ENCODE data around the gene MMP1. TPM values are rescaled to one million over a fixed set of nuclear protein-coding genes. Genes with fewer than 3 reads are reported as not detected.

The MMP1 gene
- total RNA-seq, 4 donors from 2014 or later, result 0.19 to 0.22 TPM; not detected in 2

- DNase-seq, result no peak
- Histone ChIP-seq H3K27ac (no peak overlapping the region), H3K4me1 (no peaks in the 10 kb centered on the region), H3K36me3 (no peaks in the 10 kb centered on the region), H3K9me3 (no peaks in the 10 kb centered on the region), H3K27me3 (peaks cover 0 to 16% (median 0%) of the 10 kb centered on the region in 4 donors), H3K4me3 (no peak overlapping the region)
- 100% methylated on average over 2 of the region's 2 CpGs for WGBS, 2 donors
- intact Hi-C loops (cut with DNase I), result no loop called here
- TF ChIP-seq, protein P1, sequence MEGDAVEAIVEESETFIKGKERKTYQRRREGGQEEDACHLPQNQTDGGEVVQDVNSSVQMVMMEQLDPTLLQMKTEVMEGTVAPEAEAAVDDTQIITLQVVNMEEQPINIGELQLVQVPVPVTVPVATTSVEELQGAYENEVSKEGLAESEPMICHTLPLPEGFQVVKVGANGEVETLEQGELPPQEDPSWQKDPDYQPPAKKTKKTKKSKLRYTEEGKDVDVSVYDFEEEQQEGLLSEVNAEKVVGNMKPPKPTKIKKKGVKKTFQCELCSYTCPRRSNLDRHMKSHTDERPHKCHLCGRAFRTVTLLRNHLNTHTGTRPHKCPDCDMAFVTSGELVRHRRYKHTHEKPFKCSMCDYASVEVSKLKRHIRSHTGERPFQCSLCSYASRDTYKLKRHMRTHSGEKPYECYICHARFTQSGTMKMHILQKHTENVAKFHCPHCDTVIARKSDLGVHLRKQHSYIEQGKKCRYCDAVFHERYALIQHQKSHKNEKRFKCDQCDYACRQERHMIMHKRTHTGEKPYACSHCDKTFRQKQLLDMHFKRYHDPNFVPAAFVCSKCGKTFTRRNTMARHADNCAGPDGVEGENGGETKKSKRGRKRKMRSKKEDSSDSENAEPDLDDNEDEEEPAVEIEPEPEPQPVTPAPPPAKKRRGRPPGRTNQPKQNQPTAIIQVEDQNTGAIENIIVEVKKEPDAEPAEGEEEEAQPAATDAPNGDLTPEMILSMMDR (IDR thresholded peaks at IDR 0.05), result no peak
- TF ChIP-seq POLR2A (IDR thresholded peaks at IDR 0.05), result no peak
Observed at GRCh38 chr11:102837646-102838045, 39.7 kb upstream of the MMP1 start.

DNA sequence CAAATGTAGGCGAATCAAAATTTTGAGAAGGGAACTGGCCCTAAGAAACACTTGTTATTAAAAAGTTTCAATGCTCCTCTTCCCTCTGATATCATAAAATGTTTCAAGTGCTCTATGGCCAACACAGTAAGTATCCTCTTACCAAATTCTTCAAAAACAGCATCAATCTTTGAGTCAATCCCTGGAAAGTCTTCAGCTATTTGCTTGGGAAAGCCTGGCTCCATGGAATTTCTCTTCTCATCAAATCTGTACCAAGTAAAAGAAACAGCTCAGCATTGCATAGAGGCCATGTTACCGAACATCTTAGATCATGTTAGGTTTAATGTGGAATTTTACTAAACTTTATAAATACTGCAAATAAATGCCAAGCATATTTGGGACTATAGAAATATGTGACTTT, 39.2 kb upstream of the MMP1 start:
- H3K4me3 ChIP-seq, result no peak overlapping the region
- H3K27ac ChIP-seq, result no peak overlapping the region
- H3K4me1 ChIP-seq, result no peaks in the 10 kb centered on the region
- no peak for DNase-seq
- intact Hi-C loops (cut with DNase I), result no loop called here
- WGBS, 2 donors, result 71 to 81% methylated on average over 2 of the region's 2 CpGs
- TF ChIP-seq, protein P1 (IDR thresholded peaks at IDR 0.05), result no peak
- no peak for TF ChIP-seq POLR2A (IDR thresholded peaks at IDR 0.05)
- no peaks in the 10 kb centered on the region for H3K36me3 ChIP-seq
- peaks cover 0 to 16% (median 0%) of the 10 kb centered on the region in 4 donors for H3K27me3 ChIP-seq
- no peaks in the 10 kb centered on the region for H3K9me3 ChIP-seq

DNA sequence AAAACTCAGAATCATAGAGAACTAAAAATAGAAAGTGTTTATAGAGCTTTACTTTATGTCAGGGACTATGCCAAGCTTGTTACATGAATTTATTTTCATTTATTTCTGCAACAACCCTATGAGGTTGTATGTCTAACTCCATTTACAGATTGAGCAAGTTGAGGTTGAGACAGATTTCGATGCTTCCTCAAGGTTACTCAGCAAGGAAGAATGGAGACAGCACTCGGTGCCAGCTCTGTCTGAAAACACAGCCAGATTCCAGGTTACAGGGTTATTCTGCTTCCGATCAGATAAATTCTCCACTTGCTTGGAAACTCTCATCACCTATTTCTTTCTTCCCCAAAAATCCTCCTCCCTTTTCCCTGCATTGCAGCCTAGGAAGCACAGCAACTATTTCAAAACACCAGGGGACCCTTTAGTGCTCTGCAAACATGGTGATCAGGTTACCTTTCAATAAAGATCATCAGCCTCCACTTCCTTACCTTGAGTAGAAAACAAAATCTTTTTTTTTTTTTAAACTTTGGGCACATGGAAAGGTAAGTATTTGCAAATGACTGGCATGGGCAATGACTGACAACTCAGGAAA, 38.4 kb upstream of the MMP1 start:
- intact Hi-C loops (cut with DNase I), result no loop called here
- Histone ChIP-seq H3K27me3 (peaks cover 0 to 14% (median 0%) of the 10 kb centered on the region in 4 donors), H3K4me3 (no peak overlapping the region), H3K4me1 (no peaks in the 10 kb centered on the region), H3K27ac (no peak overlapping the region), H3K9me3 (no peaks in the 10 kb centered on the region), H3K36me3 (no peaks in the 10 kb centered on the region)
- 33 to 40% methylated on average over 3 of the region's 3 CpGs for WGBS, 2 donors
- TF ChIP-seq, protein P1 (IDR thresholded peaks at IDR 0.05), result no peak
- TF ChIP-seq POLR2A (IDR thresholded peaks at IDR 0.05), result no peak
- DNase-seq, result no peak

- Histone ChIP-seq H3K4me1 (peaks cover 0 to 13% (median 0%) of the 10 kb centered on the region in 3 donors), H3K9me3 (no peaks in the 10 kb centered on the region), H3K36me3 (no peaks in the 10 kb centered on the region), H3K27me3 (peaks cover 0 to 8% (median 0%) of the 10 kb centered on the region in 4 donors), H3K27ac (no peak overlapping the region), H3K4me3 (no peak overlapping the region)
- 85 to 86% methylated on average over 2 of the region's 2 CpGs for WGBS, 2 donors
- intact Hi-C loops (cut with DNase I), result no loop called here
- TF ChIP-seq POLR2A (IDR thresholded peaks at IDR 0.05), result no peak
- TF ChIP-seq, protein P1 (IDR thresholded peaks at IDR 0.05), result no peak
- no peak for DNase-seq
Observed at GRCh38 chr11:102833731-102834130, 35.8 kb upstream of the MMP1 start.

GRCh38 chr11:102832612-102833011, 34.7 kb upstream of the MMP1 start:
- no peaks in the 10 kb centered on the region for H3K9me3 ChIP-seq
- no peak overlapping the region for H3K4me3 ChIP-seq
- no peak overlapping the region for H3K27ac ChIP-seq
- no peak for DNase-seq
- intact Hi-C loops (cut with DNase I), result no loop called here
- WGBS, 2 donors, result 91 to 92% methylated on average over 6 to 7 of the region's 7 CpGs
- H3K27me3 ChIP-seq, result peaks cover 0 to 8% (median 0%) of the 10 kb centered on the region in 4 donors
- no peaks in the 10 kb centered on the region for H3K36me3 ChIP-seq
- peaks cover 0 to 13% (median 0%) of the 10 kb centered on the region in 3 donors for H3K4me1 ChIP-seq
- TF ChIP-seq, protein P1 (IDR thresholded peaks at IDR 0.05), result no peak
- no peak for TF ChIP-seq POLR2A (IDR thresholded peaks at IDR 0.05)

Measured in esophagus squamous epithelium (tissue), 5 donors.